Activated CD4-positive, alpha-beta T cell treated with anti-CD3 and anti-CD28 coated beads, Interleukin-2, amount 10 ng/mL, durations not matched to agents 7 days and 5 days (primary cell): ENCODE data around the gene LRRC3C. TPM values are rescaled to one million over a fixed set of nuclear protein-coding genes. Genes with fewer than 3 reads are reported as not detected.

ENCODE experiments used
- CTCF ChIA-PET: fragments of 350-600 bp; sonication (Branson Sonifier 250); formaldehyde crosslinking; loops from one replicate; lab custom pipeline; 2021; ENCODE audit warnings: antibody characterized with exemption; lab: Charles Lee
- POLR2A ChIA-PET: fragments of 350-600 bp; sonication (Branson Sonifier 250); formaldehyde crosslinking; loops from one replicate; lab custom pipeline; 2021; ENCODE audit warnings: antibody characterized with exemption; lab: Charles Lee
- DNase-seq: peaks from one replicate; pipeline ENCODE4 v3.0.0-alpha.2; 2020
- H3K27ac Mint-ChIP-seq: one replicate; pipeline ENCODE4 v1.8.0; 2021; ENCODE audit warnings: mild to moderate bottlenecking, moderate library complexity, mixed read lengths
- H3K27me3 Mint-ChIP-seq: one replicate; pipeline ENCODE4 v1.8.0; 2021; ENCODE audit warnings: mixed read lengths
- H3K36me3 Mint-ChIP-seq: one replicate; pipeline ENCODE4 v1.8.0; 2021; ENCODE audit warnings: low read depth, mixed read lengths
- H3K4me1 Mint-ChIP-seq: one replicate; pipeline ENCODE4 v1.8.0; 2021; ENCODE audit warnings: mixed read lengths
- H3K4me3 Mint-ChIP-seq: one replicate; pipeline ENCODE4 v1.8.0; 2021; ENCODE audit warnings: mild to moderate bottlenecking, moderate library complexity, mixed read lengths
- H3K9me3 Mint-ChIP-seq: one replicate; pipeline ENCODE4 v1.8.0; 2021; ENCODE audit warnings: mixed read lengths
- total RNA-seq, 2 experiments: library from RNA; stranded (reverse); gene quantifications; one replicate each; pipeline ENCODE4 v1.2.3, GENCODE V29; 2021

LRRC3C gene
- total RNA-seq, 2 experiments from 2014 or later: not detected

DNA sequence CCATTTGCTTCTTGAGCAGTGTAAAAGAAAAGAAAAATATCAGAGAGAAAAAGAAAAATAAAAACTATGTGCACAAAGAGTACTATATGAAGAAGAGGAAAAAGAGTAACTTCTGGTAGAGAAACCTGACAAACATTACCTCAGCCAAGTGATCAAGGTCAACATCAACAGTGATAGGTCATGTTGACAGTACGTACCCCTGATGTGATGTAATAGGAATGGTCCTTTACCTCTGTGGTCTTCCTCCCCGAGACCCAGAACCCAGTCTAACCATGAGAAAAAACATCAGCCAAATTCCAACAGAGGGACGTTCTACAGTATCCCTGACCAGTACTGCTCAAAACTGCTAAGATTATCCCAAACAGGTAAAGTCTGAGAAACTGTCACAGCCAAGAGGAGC lies 13.5 kb upstream of the LRRC3C start:
- no peak overlapping the region for H3K4me3 Mint-ChIP-seq
- no peaks in the 10 kb centered on the region for H3K27me3 Mint-ChIP-seq
- no peaks in the 10 kb centered on the region for H3K9me3 Mint-ChIP-seq
- ChIA-PET CTCF (no interaction called here), POLR2A (no interaction called here)
- peaks cover 73% of the 10 kb centered on the region for H3K36me3 Mint-ChIP-seq
- peaks cover 26% of the 10 kb centered on the region for H3K4me1 Mint-ChIP-seq
- H3K27ac Mint-ChIP-seq: no peak overlapping the region
- no peak for DNase-seq

DNA sequence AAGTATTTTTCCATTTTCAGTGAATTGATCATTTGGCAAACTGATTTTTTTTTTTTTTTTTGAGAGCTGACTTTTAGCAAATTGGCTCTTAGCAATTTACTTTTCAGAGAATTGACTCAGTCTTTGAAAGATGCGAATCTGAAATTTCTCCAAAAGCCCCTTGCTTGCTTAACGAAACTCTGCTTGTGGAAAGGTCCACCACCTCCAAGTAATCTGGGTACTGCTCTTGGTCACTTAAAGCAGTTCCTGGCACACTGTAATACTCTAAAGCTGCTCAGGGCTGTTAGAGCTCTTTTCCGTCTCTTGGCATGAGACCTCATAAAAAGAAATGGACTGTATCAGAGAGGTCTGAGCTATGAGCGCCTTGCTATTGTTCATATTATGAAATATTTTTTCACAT lies 12.0 kb upstream of the LRRC3C start:
- Mint-ChIP-seq H3K27me3 (no peaks in the 10 kb centered on the region), H3K36me3 (peaks cover 70% of the 10 kb centered on the region), H3K4me3 (no peak overlapping the region), H3K27ac (no peak overlapping the region), H3K9me3 (no peaks in the 10 kb centered on the region), H3K4me1 (peaks cover 38% of the 10 kb centered on the region)
- no peak for DNase-seq
- ChIA-PET CTCF (interaction anchor here (0.5 to 1.6 kb wide), 8 partner anchors 11 to 563 kb away, joined by 3 read pairs; no protein-coding TSS in a partner anchor), POLR2A (interaction anchor here (0.6 kb wide), 1 partner anchor 11 kb away, joined by 6 read pairs; no protein-coding TSS in a partner anchor)

DNA sequence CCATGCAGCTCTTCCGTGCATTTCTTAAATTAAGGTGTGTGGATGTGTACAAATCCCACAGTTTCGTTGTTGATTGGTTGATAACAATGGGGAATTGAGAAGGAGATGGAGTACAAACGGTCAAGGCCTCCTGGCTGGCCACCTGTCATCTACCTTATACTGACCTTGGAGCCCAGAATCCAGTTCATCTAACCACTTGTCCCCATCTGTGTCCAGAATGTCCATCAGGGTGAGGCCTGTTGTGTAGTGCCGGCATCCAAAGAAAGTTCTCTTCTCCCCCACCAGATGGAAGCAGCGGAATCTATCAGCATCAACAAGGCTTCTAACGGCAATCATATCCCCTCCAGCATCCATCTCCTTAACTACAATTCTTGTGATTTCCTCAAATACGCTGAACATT lies 10.6 kb upstream of the LRRC3C start:
- Mint-ChIP-seq H3K36me3 (peaks cover 76% of the 10 kb centered on the region), H3K4me1 (peaks cover 52% of the 10 kb centered on the region), H3K27me3 (no peaks in the 10 kb centered on the region), H3K27ac (peak overlapping the region; percentile 27), H3K9me3 (no peaks in the 10 kb centered on the region), H3K4me3 (no peak overlapping the region)
- CTCF ChIA-PET: interaction anchor here (0.9 kb wide), 1 partner anchor 20 kb away, joined by 3 read pairs; no protein-coding TSS in a partner anchor
- DNase-seq: no peak
- POLR2A ChIA-PET: no interaction called here

DNA sequence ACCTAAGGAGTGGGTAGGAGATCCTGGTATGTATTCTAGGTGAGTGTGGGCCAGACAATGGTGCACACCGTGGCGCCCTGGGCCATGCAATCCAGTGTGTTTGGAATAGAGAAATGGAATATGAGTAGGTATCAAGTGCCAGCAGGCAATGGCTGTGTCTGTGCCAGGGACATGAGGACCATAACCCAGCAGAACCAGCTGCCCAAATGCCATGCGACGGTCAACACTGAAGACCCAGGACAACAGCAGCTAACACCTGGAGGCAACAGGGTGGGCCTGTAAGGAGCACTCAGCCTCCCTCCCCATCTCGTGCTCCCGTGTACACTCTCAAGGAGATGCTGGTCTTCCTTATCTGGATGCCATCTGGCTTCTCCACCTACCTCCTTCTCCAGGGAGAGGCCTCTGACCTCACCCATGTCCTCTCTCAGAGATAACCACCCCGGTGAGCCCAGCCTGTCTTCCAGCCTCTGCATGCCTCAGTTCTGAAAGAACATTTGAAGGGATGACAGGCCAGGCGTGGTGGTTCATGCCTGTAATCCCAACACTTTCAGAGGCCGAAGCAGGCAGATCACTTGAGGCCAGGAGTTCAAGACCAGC lies 8.3 kb upstream of the LRRC3C start:
- Mint-ChIP-seq H3K4me1 (peaks cover 72% of the 10 kb centered on the region), H3K27ac (peak overlapping the region; percentile 78), H3K36me3 (peaks cover 80% of the 10 kb centered on the region)

DNA sequence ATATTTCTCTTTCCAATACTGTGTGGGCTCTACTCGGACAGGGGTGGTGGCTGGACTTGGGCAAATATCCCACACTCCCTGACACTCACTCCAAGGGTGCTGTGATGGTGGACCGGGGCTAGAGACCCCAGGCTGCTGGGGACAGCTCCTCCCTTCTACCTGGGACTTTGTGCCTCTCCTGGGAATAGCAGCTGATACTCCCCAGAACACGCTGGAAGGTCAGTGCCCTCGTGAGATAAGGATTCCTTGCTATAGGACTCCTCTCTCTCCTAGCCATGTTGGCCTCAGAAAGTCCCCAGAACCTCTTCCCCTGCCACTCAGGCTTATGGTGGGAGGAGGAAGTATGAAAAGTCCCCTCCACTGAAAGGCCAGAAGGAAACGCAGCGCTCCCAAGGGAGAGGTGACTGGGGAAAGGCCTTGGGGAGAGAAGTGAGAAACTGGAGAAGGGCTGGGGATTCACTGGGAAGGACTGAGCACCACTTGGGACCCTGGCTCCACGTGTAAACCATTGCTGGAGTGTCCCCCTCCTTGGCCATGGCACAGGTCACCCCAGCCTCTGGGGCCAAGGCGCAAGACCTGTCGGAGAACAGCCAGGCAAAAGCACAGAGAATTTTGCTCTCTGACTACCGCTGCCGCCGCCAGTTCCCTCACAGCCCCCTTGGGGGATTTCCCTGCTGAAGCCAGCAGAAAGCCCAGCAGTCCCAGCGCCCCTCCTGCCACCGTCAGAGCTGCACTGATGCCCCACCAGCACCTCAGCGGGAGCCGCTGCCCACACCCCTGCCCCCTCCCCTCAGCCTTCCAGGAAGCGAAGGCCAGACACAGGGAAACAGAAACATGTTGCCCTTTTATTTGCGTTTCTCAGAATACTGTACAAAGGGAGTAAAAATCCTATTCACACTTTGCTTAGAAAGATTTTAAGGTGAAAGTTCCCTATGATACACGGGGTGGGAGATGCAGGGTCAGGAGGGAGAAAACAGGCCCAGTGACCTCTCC lies 7.0 kb upstream of the LRRC3C start:
- ChIA-PET POLR2A (no interaction called here), CTCF (interaction anchor here (0.9 to 1.2 kb wide), 2 partner anchors 10 to 424 kb away, joined by 3 to 4 read pairs; no protein-coding TSS in a partner anchor)
- H3K4me1 Mint-ChIP-seq: peaks cover 82% of the 10 kb centered on the region

More for the DNA sequence above, 8.3 kb upstream of the LRRC3C start:
- Mint-ChIP-seq H3K9me3 (no peaks in the 10 kb centered on the region), H3K4me3 (no peak overlapping the region), H3K27me3 (no peaks in the 10 kb centered on the region)
- no peak for DNase-seq
- POLR2A ChIA-PET: no interaction called here
- CTCF ChIA-PET: no interaction called here

DNA sequence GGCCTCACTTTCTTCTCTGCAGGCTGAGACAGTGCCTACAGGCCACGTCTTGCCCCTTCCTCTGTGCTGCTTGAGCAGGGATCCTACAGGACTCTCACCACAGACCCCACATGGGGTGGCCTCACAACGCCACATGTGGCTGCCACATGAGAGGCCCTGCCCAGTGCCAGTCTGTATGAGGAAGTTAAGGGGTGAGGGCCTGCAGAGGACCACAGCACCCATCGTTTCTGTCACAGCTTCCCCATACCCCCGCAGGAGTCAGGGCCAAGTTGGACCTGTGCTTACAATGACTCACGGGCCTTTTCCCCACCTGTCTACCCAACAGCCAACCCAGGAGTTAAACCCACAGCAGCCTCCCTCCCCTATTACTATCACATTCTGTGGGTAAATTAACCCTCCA lies 6.2 kb upstream of the LRRC3C start:
- Mint-ChIP-seq H3K36me3 (peaks cover 84% of the 10 kb centered on the region), H3K4me1 (peaks cover 87% of the 10 kb centered on the region), H3K27me3 (no peaks in the 10 kb centered on the region), H3K9me3 (no peaks in the 10 kb centered on the region), H3K4me3 (peak overlapping the region; percentile 13), H3K27ac (peak overlapping the region; percentile 91)
- DNase-seq: no peak
- CTCF ChIA-PET: interaction anchor here (1.0 to 1.2 kb wide), 2 partner anchors 9 to 298 kb away, joined by 3 read pairs; no protein-coding TSS in a partner anchor
- POLR2A ChIA-PET: no interaction called here

More for the DNA sequence above, 7.0 kb upstream of the LRRC3C start:
- Mint-ChIP-seq H3K27ac (peak overlapping the region; percentile 91), H3K9me3 (no peaks in the 10 kb centered on the region), H3K4me3 (no peak overlapping the region), H3K27me3 (no peaks in the 10 kb centered on the region), H3K36me3 (peaks cover 87% of the 10 kb centered on the region)
- peak; percentile 29 for DNase-seq

DNA sequence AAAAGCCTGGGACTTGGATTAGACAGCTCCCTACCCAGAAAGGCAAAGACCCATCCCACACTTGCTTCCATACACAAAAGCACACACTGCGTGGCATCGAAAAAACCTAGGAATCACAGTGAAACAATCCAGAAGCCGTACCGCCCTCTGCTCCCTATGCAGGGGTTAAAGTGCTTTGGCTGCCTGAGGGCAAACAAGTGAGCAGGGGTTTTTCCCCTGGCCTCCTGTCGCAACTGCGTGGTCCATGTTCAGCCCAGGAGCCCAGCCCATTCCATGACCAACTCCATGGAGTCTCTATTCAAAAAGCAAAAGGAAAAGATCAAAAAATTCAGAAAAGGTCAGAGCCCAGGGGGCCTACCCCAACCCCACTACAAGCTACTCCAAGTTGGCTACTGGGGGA lies 5.5 kb upstream of the LRRC3C start:
- ChIA-PET CTCF (interaction anchor here (1.0 to 1.2 kb wide), 2 partner anchors 9 to 299 kb away, joined by 3 read pairs; no protein-coding TSS in a partner anchor), POLR2A (no interaction called here)
- H3K36me3 Mint-ChIP-seq: peaks cover 78% of the 10 kb centered on the region
- no peak for DNase-seq
- no peaks in the 10 kb centered on the region for H3K9me3 Mint-ChIP-seq
- peak overlapping the region; percentile 91 for H3K27ac Mint-ChIP-seq
- no peak overlapping the region for H3K4me3 Mint-ChIP-seq
- H3K4me1 Mint-ChIP-seq: peaks cover 84% of the 10 kb centered on the region
- no peaks in the 10 kb centered on the region for H3K27me3 Mint-ChIP-seq

DNA sequence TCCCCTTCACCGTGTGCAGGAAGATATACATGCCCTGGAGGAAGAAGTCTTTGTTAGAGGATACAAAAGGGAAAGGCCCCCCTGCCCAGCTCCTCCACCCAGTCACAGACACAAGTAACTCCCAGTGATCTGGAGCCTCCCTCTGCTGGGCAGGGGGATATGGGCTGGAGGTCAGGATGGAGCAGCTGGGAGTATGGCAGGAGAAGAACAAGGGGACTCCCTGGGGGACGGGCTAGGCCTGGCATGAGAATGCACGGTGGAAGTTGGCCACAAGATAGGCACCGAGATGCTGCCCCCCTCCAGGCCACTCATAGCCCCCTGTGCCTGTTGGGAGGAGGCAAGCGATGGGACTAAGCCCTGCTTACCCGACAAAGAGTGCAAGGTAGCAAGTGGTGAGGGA lies 4.3 kb upstream of the LRRC3C start:
- ChIA-PET CTCF (no interaction called here), POLR2A (no interaction called here)
- Mint-ChIP-seq H3K4me3 (peak overlapping the region; percentile 25), H3K4me1 (peaks cover 76% of the 10 kb centered on the region), H3K36me3 (peaks cover 67% of the 10 kb centered on the region), H3K27ac (peak overlapping the region; percentile 91), H3K9me3 (no peaks in the 10 kb centered on the region), H3K27me3 (no peaks in the 10 kb centered on the region)
- DNase-seq: no peak

DNA sequence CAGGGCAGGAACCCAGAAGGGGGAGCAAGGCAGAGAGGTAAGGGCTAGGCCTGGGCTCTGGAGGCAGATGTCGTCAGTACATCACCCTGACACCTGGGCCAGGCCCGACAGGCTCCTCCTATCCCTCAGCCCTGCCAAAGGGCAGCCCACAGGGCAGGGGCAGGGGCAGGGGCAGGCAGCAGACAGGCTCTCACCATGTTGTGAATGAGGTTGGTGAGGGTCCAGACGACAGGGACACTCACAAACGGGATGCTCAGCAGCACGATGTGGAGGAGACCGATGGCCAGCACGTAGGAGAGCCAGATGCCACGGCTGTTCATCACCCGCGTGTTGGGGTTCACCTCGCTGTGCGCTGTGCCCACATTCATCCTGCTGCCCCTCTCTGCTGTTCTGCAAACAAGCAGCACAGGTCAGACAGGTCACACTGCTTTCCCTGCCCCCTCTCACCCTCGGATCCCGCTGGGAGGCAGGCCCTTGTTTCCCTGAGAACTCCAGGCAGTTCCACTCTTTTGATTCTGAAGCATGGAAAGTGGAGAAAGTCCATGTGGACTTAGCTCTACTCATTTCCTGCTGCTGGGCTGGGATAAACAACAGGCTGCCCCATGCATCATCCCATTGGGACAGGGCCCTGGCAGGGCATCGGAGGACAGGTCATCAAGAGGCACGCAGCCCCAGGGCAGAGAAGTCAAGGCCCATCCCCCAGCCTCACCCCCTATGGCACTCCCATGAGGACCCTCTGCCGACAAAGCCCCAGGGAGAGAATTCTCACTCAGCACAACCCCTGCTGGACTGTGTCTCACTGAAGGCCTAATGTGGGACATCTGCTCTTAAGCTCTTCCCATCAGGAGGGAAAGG lies 3.5 kb upstream of the LRRC3C start:
- peaks cover 76% of the 10 kb centered on the region for H3K4me1 Mint-ChIP-seq
- no peaks in the 10 kb centered on the region for H3K27me3 Mint-ChIP-seq
- ChIA-PET POLR2A (no interaction called here), CTCF (interaction anchor here (1.2 to 2.7 kb wide), 2 partner anchors 193 to 302 kb away, joined by 3 to 7 read pairs; partner anchors contain the start of gene MIEN1)
- H3K27ac Mint-ChIP-seq: peak overlapping the region; percentile 97
- H3K36me3 Mint-ChIP-seq: peaks cover 60% of the 10 kb centered on the region
- H3K9me3 Mint-ChIP-seq: no peaks in the 10 kb centered on the region
- H3K4me3 Mint-ChIP-seq: peak overlapping the region; percentile 84
- no peak for DNase-seq

DNA sequence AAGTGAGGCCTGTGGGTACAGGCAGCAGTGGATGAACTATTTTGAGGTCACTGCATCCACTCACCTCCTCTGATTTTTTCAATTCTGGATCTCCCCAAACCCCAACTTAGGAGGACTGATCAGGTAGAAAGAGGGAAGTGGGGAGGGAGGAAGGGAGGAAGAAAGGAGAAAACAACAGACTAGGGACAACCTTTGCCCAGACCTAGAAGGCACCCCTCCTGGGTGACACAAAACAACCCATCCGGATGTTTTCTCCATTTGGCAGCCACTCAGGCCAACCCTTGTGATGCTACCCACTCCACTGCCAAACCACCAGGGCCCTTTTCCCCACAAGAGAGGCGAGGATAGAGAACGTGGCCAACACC lies 2.9 kb upstream of the LRRC3C start:
- ChIA-PET POLR2A (no interaction called here), CTCF (interaction anchor here (1.2 to 2.7 kb wide), 2 partner anchors 194 to 303 kb away, joined by 3 to 7 read pairs; partner anchors contain the start of gene MIEN1)
- Mint-ChIP-seq H3K4me3 (peak overlapping the region; percentile 84), H3K9me3 (no peaks in the 10 kb centered on the region), H3K4me1 (peaks cover 78% of the 10 kb centered on the region), H3K36me3 (peaks cover 56% of the 10 kb centered on the region), H3K27me3 (no peaks in the 10 kb centered on the region), H3K27ac (peak overlapping the region; percentile 97)
- DNase-seq: no peak

DNA sequence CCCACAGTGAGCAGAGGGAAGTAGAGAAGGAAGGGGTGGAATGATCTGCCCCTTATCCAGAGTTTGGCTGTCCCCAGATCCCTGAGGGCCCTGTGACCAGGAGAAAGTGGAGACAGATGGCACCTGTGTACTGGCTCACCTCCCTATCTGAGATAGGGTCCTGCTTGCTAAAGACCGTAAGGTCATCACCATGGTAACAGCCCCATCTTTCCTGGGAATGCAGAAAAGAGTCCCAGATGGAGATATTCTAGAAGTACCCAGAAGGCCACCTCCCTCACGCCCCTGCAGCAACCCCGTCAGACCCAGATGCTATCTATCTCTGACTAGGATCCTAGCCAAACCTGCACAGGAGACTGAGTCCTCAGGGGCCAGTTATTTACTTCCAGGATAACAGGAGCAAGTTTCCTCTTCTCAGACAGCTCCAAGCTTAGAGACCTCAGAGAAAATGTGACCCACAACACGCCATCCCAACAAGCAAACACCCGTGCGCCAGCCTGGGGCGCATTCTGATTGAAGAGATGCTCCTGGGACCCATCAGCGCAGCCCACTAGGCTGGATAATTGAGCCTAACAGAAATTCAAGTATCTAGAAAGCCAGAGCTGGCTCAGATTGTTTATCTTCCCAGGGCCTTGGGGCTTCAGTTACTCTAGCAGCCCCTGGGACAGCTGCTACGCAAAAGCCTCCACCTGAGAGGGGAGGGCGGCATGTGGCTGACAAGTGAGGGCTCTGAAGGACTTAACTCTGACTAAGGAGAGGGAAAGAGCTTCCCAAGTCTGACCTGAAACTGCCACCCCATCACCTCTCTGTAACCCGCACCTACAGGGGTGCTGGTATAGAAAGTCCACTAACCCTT lies 2.0 kb upstream of the LRRC3C start:
- peak overlapping the region; percentile 84 for H3K4me3 Mint-ChIP-seq
- H3K9me3 Mint-ChIP-seq: no peaks in the 10 kb centered on the region
- H3K27ac Mint-ChIP-seq: peak overlapping the region; percentile 97
- H3K36me3 Mint-ChIP-seq: peaks cover 49% of the 10 kb centered on the region
- CTCF ChIA-PET: interaction anchor here (0.7 to 2.7 kb wide), 4 partner anchors 10 to 307 kb away, joined by 3 to 7 read pairs (median 4); no protein-coding TSS in a partner anchor
- no peaks in the 10 kb centered on the region for H3K27me3 Mint-ChIP-seq
- H3K4me1 Mint-ChIP-seq: peaks cover 72% of the 10 kb centered on the region
- POLR2A ChIA-PET: no interaction called here
- DNase-seq: no peak
